Dermis blood vessel endothelial cell (primary cell): Measurements from ENCODE around the gene GAST. TPM values are rescaled to one million over a fixed set of nuclear protein-coding genes. Genes with fewer than 3 reads are reported as not detected.
"Not testable (repeated sequence)": the region's sequence is repeated elsewhere in the genome, so short reads cannot be mapped to it uniquely, and the experiment has no call there.

Source experiments
- DNase-seq: peaks from one replicate; pipeline ENCODE4 v3.0.0; 2010
- total RNA-seq: library from RNA; depleted of rRNA; stranded (reverse); fragments of >200 nt; gene quantifications from 2 replicates; pipeline ENCODE4 v1.2.3, GENCODE V29; 2014

Gene GAST
- total RNA-seq, 1 donor from 2014 or later = not detected

- no peak for DNase-seq
Observed at GRCh38 chr17:41684035-41684434, 28.1 kb upstream of the GAST start.

DNA sequence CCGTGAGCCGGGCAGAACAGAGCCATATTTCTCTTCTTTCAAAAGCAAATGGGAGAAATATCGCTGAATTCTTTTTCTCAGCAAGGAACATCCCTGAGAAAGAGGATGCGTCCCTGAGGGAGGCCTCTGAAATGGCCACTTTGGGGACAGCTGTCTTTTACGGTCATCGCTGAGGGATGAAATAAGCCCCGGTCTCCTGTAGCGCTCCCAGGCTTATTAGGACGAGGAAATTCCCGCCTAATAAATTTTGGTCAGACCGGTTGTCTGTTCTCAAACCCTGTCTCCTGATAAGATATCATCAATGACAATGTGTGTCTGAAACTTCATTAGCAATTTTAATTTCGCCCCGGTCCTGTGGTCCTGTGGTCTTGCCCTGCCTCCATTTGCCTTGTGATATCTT lies 26.4 kb upstream of the GAST start:
- DNase-seq = not testable (repeated sequence)

DNA sequence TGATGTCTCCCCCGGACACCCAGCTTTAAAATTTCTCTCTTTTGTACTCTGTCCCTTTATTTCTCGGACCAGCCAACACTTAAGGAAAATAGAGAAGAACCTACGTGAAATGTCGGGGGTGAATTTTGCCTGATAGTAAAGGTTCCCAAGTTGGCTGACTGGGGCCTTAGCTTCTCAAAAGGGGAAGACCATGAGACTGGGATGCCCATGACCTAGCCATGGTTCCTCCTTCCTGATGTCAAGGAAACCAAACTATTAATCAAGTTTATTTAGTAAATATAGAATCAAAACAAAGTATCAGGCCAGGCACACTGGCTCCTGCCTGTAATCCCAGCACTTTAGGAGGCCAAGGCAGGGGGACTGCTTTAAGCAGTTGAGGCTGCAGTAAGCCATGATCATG lies 25.9 kb upstream of the GAST start:
- DNase-seq = no peak

DNA sequence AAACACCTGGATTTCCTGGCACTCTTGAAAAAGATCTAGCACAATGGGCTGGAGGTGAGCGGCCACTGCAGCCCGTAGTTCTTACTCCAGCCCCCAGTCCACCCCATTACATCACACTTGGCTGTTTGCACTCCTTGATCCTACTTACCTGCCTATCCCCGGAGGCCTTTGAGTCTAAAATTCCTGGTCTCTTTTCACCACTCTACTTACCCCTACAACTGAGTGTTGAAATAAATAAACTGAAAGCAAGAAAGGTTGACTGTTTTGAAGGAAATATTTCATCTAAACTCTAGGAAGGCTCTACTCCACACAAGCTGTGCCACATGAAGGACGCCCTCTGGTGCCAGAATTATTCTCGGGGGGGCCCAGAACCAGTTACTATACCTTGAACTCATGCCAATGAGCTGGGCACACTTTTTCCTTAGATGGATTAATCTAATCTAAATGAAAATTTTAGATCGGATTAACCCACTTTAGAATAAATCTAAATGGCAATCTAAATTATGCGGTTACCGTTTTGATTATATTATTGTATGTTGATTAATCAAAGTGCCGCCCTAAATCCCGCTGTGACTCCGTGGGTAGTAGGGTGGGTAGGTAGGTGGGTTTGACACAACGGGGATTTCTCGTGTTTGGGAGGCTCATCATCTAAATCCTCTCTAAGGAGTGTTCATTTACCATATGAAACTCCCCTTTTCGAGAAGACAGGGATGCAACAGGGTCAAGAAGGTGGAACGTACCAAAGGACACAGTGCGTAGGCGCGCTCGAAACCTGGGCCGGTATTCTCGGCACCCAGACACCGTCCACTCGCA lies 24.1 kb upstream of the GAST start:
- DNase-seq = peak; percentile 76

DNA sequence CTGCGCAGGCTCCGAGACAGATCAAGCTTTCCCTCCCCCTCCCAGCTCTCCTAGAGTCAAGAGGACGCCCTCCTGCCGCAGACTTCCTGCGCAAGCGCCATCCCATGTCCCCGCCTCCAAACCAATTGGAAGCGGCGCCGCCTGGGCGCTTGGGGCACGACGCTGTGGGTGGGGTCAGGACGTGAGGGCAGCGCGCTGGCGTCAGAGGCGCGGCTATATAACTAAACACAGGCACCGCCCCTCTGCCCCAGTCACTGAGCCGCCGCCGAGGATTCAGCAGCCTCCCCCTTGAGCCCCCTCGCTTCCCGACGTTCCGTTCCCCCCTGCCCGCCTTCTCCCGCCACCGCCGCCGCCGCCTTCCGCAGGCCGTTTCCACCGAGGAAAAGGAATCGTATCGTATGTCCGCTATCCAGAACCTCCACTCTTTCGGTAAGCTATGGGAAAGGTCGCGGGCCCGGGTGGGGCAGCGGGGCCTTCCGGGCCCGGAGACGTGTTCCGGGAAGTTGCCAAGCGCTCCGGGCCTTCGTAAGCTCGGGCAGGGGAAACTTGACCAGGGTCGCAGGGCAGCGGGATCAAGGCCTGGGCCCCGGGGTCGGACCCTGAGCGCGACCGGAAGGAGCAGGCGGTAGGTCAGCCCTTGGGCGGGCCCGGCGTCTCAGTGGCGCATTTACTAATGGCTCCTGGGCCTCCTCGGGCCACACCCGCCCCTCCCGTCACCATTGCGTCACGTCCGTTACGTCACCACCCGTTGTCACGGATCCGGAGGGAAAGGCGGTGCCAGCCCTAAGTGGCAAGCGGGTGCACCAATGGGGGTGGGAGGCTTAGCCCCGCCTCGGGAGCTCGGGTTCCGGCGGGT lies 23.3 kb upstream of the GAST start, which contains the start of gene EIF1:
Gene EIF1 (plus strand): TSS at position 245 of the 856 bp plus-strand sequence. CDS start 154 bp downstream, at position 399.
- peak; percentile 100 for DNase-seq

DNA sequence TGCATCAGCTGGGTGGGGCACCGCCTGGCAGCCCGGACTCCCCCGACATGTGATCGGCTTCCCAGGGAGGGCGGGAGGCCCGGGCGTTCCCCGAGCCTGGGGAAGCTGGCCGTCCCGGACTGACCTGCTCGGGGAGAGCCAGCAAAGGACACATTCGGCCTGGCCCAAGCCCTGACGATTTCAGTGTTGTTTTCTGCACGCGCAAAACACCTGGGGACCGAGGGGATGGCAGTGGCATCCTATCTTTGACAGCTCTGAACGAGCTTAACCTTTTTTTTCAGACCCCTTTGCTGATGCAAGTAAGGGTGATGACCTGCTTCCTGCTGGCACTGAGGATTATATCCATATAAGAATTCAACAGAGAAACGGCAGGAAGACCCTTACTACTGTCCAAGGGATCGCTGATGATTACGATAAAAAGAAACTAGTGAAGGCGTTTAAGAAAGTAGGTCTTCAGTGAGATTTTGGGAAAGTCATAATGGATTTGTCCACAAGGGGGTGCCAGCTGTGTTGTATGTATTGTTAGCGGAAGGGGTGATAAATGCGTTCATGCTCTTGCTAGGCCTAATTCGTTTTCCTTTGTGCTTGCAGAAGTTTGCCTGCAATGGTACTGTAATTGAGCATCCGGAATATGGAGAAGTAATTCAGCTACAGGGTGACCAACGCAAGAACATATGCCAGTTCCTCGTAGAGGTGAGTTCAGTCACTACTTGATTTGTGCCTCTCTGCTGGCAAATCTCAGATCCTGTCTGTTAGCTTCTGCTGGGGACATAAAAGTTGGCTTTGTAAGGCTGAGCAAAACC lies 22.4 kb upstream of the GAST start:
- DNase-seq = peak; percentile 78

GRCh38 chr17:41690497-41690896 lies 21.6 kb upstream of the GAST start:
- DNase-seq = no peak

- no peak for DNase-seq
Observed at GRCh38 chr17:41691031-41691777, 20.9 kb upstream of the GAST start.

DNA sequence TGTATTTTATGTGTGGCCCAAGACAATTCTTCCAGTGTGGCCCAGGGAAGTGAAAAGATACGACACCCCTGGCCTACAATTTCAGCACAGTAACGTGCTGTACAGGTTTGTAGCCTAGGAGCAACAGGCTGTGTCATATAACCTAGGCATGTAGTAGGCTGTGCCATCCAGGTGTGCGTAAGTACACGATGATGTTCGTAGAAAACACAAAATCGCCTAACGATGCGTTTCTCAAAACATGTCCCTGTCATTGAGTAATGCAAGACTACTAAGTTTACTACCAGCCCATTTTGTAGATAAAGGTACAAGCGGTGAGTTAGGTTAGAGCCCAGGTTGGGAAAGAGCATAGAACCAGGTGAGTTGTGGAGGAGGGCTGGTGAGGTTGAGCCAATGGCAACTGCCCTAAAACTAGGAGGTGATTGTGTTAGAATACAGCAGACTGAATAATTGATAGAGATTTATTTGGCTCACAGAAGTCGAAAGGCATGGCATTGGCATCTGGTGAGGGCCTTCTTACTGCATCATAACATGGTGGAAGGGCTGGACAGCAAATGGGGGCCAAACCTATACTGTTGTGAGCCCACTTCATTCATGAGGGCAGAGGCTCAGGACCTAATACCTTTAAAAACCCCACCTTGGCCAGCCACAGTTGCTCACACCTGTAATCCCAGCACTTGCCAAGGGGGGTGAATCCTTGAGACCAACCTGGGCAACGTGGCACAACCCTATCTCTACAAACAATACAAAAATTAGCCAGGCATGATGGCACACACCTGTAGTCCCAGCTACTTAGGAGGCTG lies 19.2 kb upstream of the GAST start:
- DNase-seq = no peak

DNA sequence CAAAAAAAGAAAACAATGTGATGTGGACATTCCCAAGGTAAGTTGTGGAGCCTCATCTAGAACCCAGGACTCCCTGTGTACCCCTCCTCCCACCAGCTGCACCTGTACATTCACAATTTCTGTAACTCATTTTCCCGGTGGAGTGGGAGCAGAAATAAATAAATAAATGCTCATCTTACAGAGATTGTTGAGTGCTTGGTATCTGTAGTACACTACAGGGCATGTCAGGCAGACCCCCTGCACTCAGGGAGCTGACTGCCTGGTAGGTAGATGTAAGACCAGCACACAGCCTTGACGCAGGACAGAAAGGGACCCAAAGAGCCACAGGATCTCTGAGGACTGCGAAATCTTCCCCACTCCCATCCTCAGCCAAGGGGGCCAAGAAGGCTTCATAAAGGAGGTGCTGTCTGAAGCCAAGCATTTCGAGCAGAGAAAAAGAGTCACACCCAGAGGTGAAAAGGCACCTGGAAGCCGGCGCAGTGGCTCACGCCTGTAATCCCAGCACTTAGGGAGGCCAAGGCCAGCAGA lies 16.9 kb upstream of the GAST start:
- no peak for DNase-seq

GRCh38 chr17:41695954-41696757 lies 16.0 kb upstream of the GAST start:
- peak; percentile 83 for DNase-seq

- DNase-seq = no peak
Observed at GRCh38 chr17:41697122-41697962, 14.8 kb upstream of the GAST start.

GRCh38 chr17:41700843-41701242 lies 11.3 kb upstream of the GAST start:
- DNase-seq = not testable (repeated sequence)

DNA sequence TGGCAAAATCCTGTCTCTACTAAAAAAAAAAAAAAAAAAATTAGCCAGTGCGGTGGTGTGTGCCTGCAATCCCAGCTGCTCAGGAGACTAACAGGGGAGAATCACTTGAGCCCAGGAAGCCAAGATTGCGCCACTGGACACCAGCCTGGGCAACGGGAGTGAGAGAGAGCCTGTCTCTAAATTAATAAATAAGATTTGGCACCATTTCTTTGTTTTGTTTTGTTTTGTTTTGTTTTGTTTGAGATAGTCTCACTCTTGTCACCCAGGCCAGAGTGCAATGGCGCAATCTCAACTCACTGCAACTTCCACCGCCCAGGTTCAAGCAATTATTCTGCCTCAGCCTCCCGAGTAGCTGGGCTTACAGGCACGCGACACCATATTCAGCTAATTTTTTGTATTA lies 9.4 kb upstream of the GAST start:
- no peak for DNase-seq

- peak; percentile 72 for DNase-seq
Observed at GRCh38 chr17:41705271-41705991, 6.7 kb upstream of the GAST start.

DNA sequence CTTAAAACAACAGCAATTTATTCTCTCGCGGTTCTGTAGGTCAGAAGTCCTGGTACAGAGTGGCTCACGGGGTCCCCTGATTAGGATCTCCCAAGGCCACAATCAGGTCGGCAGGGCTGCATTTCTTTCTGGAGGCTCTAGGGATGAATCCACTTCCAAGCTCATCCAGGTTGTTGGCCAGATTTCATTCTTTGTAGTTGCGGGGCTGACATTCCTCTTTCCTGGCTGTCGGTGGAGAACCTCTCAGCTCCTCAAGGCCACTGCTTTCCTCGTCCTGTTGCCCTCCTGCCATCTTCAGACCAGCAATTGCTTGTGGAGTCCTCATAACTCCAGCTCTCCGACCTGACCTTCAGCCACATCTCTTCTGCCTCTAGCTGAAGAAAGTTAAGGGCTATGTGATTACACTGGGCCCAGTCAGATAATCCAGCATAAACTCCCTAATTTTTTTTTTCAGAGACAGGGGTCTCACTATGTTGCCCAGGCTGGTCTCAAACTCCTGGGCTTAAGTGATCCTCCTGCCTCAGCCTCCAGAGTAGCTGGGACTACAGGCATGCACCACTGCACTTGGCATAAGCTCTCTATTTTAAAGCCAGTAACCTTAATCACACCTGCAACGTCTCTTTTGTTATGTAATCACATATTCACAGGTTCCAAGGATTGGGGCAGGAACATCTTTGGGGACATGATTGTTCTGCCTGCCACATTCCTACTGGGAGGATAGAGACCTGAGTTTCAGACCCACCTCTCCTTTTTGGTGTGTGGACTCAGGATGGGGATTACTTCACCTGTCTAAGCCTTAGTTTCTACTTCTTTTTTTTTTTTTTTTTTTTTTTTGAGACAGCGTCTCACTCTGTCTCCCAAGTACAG lies 4.1 kb upstream of the GAST start:
- DNase-seq = no peak

DNA sequence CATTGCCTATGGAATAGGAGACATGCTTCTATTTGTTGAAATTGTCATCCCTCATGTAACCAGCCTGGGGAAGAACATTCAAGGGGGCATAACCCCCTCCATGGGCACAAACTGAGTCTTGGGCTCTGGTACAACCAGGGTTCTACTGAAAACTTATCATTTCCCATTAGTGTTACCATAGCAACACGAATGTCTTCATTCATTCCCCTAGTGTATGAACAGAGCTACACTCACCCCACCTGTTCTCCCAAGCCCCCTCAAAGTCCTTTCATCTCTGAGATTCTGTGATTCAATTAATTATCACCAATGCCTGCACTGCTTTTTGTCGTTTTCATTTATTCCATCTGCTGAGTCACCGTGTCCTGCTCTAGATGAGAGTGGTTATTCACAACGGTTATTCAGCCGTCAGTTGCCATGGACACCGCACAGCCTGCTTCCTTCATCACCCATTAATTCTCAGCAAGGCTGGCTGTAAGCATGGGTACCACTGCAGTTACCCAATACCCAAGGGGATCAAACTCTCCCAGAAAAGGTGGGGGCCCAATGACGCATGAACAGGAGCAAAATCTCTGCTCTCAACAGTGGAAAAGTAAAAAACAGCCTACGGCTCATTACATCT lies 1.6 kb upstream of the GAST start:
- peak; percentile 73 for DNase-seq
